Keratinocyte (primary cell): ENCODE data around the gene KIAA1217. TPM values are rescaled to one million over a fixed set of nuclear protein-coding genes. Genes with fewer than 3 reads are reported as not detected.

Source experiments
- DNase-seq: peaks from one replicate; pipeline ENCODE4 v3.0.0-alpha.2; 2011; ENCODE audit warnings: low read depth, missing footprints, low spot score
- FAIRE-seq: peaks from 2 replicates; lab custom pipeline; 2011; peaks lifted over from hg19 to GRCh38; lab: Jason Lieb, UNC
- H2AFZ ChIP-seq: 2 replicates; pipeline ENCODE4 v1.6.0; 2012; ENCODE audit warnings: low read length, control low read depth, inconsistent platforms; ENCODE audit not compliant: control insufficient read depth
- H3K27ac ChIP-seq: 2 replicates; pipeline ENCODE4 v1.5.1; 2011; ENCODE audit warnings: low read length; ENCODE audit not compliant: control insufficient read depth, insufficient read depth
- H3K27me3 ChIP-seq: 3 replicates; pipeline ENCODE4 v1.6.0; 2011; ENCODE audit warnings: low read length; ENCODE audit not compliant: control insufficient read depth, insufficient read depth; ENCODE audit errors: extremely low read depth
- H3K36me3 ChIP-seq, 2 experiments: 2 replicates in 1 of 2; 3 replicates in 1 of 2; pipeline ENCODE4 v1.5.1; 2011; ENCODE audit warnings: low read length in 2 of 2, mild to moderate bottlenecking in 1 of 2; ENCODE audit not compliant: control insufficient read depth in 2 of 2, insufficient read depth in 2 of 2; ENCODE audit errors: extremely low read depth in 1 of 2
- H3K4me1 ChIP-seq: 3 replicates; pipeline ENCODE4 v1.5.1; 2011; ENCODE audit warnings: low read length; ENCODE audit not compliant: control insufficient read depth, insufficient read depth; ENCODE audit errors: extremely low read depth
- H3K4me2 ChIP-seq: 3 replicates; pipeline ENCODE4 v1.6.0; 2011; ENCODE audit warnings: low read depth, low read length; ENCODE audit not compliant: control insufficient read depth, insufficient read depth; ENCODE audit errors: extremely low read depth
- H3K4me3 ChIP-seq, 3 experiments: fragments of 200-600 bp in 1 of 3; sonication (generic) in 1 of 3; 2 replicates in 2 of 3; 3 replicates in 1 of 3; pipeline ENCODE4 v1.5.1; 2011 to 2016; ENCODE audit warnings: low read length in 3 of 3, mild to moderate bottlenecking in 3 of 3, control low read depth in 2 of 3, inconsistent platforms in 1 of 3, low read depth in 1 of 3, mixed read lengths in 1 of 3, mixed run types in 1 of 3, moderate library complexity in 1 of 3; ENCODE audit not compliant: control insufficient read depth in 2 of 3, insufficient read depth in 2 of 3; ENCODE audit errors: extremely low read depth in 1 of 3
- H3K79me2 ChIP-seq: 2 replicates; pipeline ENCODE4 v1.6.0; 2012; ENCODE audit warnings: low read length; ENCODE audit not compliant: control insufficient read depth, insufficient read depth
- H3K9ac ChIP-seq: 3 replicates; pipeline ENCODE4 v1.6.0; 2011; ENCODE audit warnings: low read length; ENCODE audit not compliant: control insufficient read depth, insufficient read depth; ENCODE audit errors: extremely low read depth
- H3K9me1 ChIP-seq: 3 replicates; pipeline ENCODE4 v1.6.0; 2011; ENCODE audit warnings: low read length; ENCODE audit not compliant: control insufficient read depth, insufficient read depth; ENCODE audit errors: extremely low read depth
- H3K9me3 ChIP-seq: 2 replicates; pipeline ENCODE4 v1.5.1; 2012; ENCODE audit warnings: low read depth, low read length; ENCODE audit not compliant: control insufficient read depth
- H4K20me1 ChIP-seq: 3 replicates; pipeline ENCODE4 v1.6.0; 2011; ENCODE audit warnings: low read length; ENCODE audit not compliant: control insufficient read depth, insufficient read depth; ENCODE audit errors: extremely low read depth
- CTCF ChIP-seq, 3 experiments: IDR thresholded peaks in 1 of 3; conservative IDR thresholded peaks in 1 of 3; optimal IDR thresholded peaks in 1 of 3; 2 replicates in 2 of 3; 3 replicates in 1 of 3; pipeline versions ENCODE3 to v1.5.1; 2011; ENCODE audit warnings: low read length in 3 of 3, mild to moderate bottlenecking in 3 of 3, moderate library complexity in 2 of 3, control low read depth in 1 of 3, inconsistent platforms in 1 of 3; ENCODE audit not compliant: insufficient read depth in 2 of 3; ENCODE audit errors: extremely low read depth in 1 of 3
- EZH2 ChIP-seq: IDR thresholded peaks from one replicate; pipeline ENCODE4 v1.6.1; 2012; ENCODE audit warnings: inconsistent platforms, mild to moderate bottlenecking, low read length, moderate library complexity
- dilution Hi-C: fragments of 300-500 bp; cut with MboI; formaldehyde crosslinking; loops from one replicate; pipeline ENCODE4 v1.7.0; 2020; ENCODE audit warnings: low sequenced_read_pairs; ENCODE audit not compliant: extremely low pct_ligation_motif_present
- polyA plus RNA-seq, 5 experiments: library from polyadenylated mRNA; depleted of rRNA in 3 of 5; stranded (reverse) in 3 of 5; stranded (forward) in 1 of 5; unstranded in 1 of 5; fragments of >200 nt; gene quantifications; 1 replicate in 1 of 5; 2 replicates in 3 of 5; 3 replicates in 1 of 5; pipeline versions ENCODE4 v1.2.1 to v1.2.3, GENCODE V29; 2011 to 2012; ENCODE audit warnings: missing spikeins in 2 of 5, low read depth in 1 of 5, low replicate concordance in 1 of 5

The KIAA1217 gene
- polyA plus RNA-seq, 1 donor (not counting 4 experiments of a cell fraction or from before 2014, with no cell fraction given) = 10.4 TPM

GRCh38 chr10:24554036-24554435 is 345.1 kb downstream of the KIAA1217 start:
- dilution Hi-C loops = no loop called here
- no peak for FAIRE-seq

GRCh38 chr10:24556126-24556749 is 347.3 kb downstream of the KIAA1217 start:
- DNase-seq = no peak
- Histone ChIP-seq H3K4me1 (peaks cover 28% of the 10 kb centered on the region), H3K79me2 (no peaks in the 10 kb centered on the region), H3K9me1 (no peaks in the 10 kb centered on the region), H3K4me3 (no peak overlapping the region), H4K20me1 (no peaks in the 10 kb centered on the region), H3K9ac (no peak overlapping the region), H3K4me2 (no peak overlapping the region), H3K9me3 (no peaks in the 10 kb centered on the region), H3K27ac (no peak overlapping the region), H2AFZ (no peak overlapping the region), H3K36me3 (no peaks in the 10 kb centered on the region), H3K27me3 (no peaks in the 10 kb centered on the region)
- TF ChIP-seq CTCF (optimal IDR thresholded peaks at IDR 0.05 in 1 of 3, IDR thresholded peaks at IDR 0.05 in 1 of 3, conservative IDR thresholded peaks at IDR 0.05 in 1 of 3; ENCODE audit: extremely low read depth in 1 of 3, insufficient read depth in 2 of 3, low read length in 3 of 3) (no peak), EZH2 (no peak)
- dilution Hi-C loops = no loop called here
- no peak for FAIRE-seq

More at GRCh38 chr10:24554036-24554435, 345.1 kb downstream of the KIAA1217 start:
- DNase-seq = no peak
- no peaks in the 10 kb centered on the region for H3K79me2 ChIP-seq
- H3K9ac ChIP-seq = no peak overlapping the region
- H4K20me1 ChIP-seq = no peaks in the 10 kb centered on the region
- no peak overlapping the region for H3K4me2 ChIP-seq
- no peaks in the 10 kb centered on the region for H3K36me3 ChIP-seq
- peaks cover 29% of the 10 kb centered on the region for H3K4me1 ChIP-seq
- no peak overlapping the region for H3K27ac ChIP-seq
- no peaks in the 10 kb centered on the region for H3K9me3 ChIP-seq
- H3K9me1 ChIP-seq = no peaks in the 10 kb centered on the region
- H2AFZ ChIP-seq = no peak overlapping the region
- H3K27me3 ChIP-seq = no peaks in the 10 kb centered on the region
- no peak for TF ChIP-seq EZH2
- no peak for TF ChIP-seq CTCF (optimal IDR thresholded peaks at IDR 0.05 in 1 of 3, IDR thresholded peaks at IDR 0.05 in 1 of 3, conservative IDR thresholded peaks at IDR 0.05 in 1 of 3; ENCODE audit: extremely low read depth in 1 of 3, insufficient read depth in 2 of 3, low read length in 3 of 3)
- no peak overlapping the region for H3K4me3 ChIP-seq
